A549 (cell line): ENCODE data around the gene PATJ.

Source experiments
- BHLHE40 ChIP-seq: IDR thresholded peaks from 2 replicates; pipeline ENCODE4 v1.6.1; 2012; ENCODE audit warnings: low read depth, low read length, inconsistent platforms
- CBX2 ChIP-seq: fragments of 200-600 bp; sonication (generic); IDR thresholded peaks from 2 replicates; pipeline ENCODE4 v1.6.1; 2016; ENCODE audit warnings: low read depth, mild to moderate bottlenecking, borderline replicate concordance
- CTCF ChIP-seq: fragments of >200 bp; sonication (Bioruptor Twin); formaldehyde crosslinking; IDR thresholded peaks from 3 replicates; pipeline ENCODE4 v1.5.1; 2016
- E2F6 ChIP-seq: IDR thresholded peaks from 2 replicates; pipeline ENCODE4 v1.6.1; 2012; ENCODE audit warnings: low read depth, borderline replicate concordance
- EP300 ChIP-seq, 2 experiments: fragments of >200 bp; sonication (Bioruptor Twin); formaldehyde crosslinking; IDR thresholded peaks; 2 replicates in 1 of 2; 3 replicates in 1 of 2; pipeline ENCODE4 v1.6.1; 2016 to 2017
- JUN ChIP-seq, 2 experiments: fragments of >200 bp; sonication (Bioruptor Twin); formaldehyde crosslinking; IDR thresholded peaks; 2 replicates in 1 of 2; 3 replicates in 1 of 2; pipeline ENCODE4 v1.6.1; 2016 to 2017
- POLR2A ChIP-seq: IDR thresholded peaks from 2 replicates; pipeline ENCODE4 v1.6.1; 2012; ENCODE audit warnings: mild to moderate bottlenecking, low read length
- RARB ChIP-seq: fragments of 250-450 bp; sonication (Bioruptor Pico); IDR thresholded peaks from 2 replicates; pipeline ENCODE4 v1.8.0; 2021; ENCODE audit warnings: mild to moderate bottlenecking, moderate library complexity
- RFX5 ChIP-seq: fragments of 450-650 bp; IDR thresholded peaks from 2 replicates; pipeline ENCODE4 v1.7.1; 2014; ENCODE audit warnings: antibody characterized with exemption, mild to moderate bottlenecking, moderate library complexity
- TF ChIP-seq, protein P1 (sequence below): fragments of 200-600 bp; sonication (generic); IDR thresholded peaks from 2 replicates; pipeline ENCODE4 v1.6.1; 2016; ENCODE audit warnings: antibody characterized with exemption, mild to moderate bottlenecking, moderate library complexity
- TF ChIP-seq, protein P2 (sequence below): IDR thresholded peaks from 2 replicates; pipeline ENCODE4 v1.6.1; 2012
- TF ChIP-seq, protein P3 (sequence below): fragments of 150-350 bp; IDR thresholded peaks from 2 replicates; pipeline ENCODE4 v1.6.1; 2014; ENCODE audit warnings: low read depth, mild to moderate bottlenecking, low read length

DNA sequence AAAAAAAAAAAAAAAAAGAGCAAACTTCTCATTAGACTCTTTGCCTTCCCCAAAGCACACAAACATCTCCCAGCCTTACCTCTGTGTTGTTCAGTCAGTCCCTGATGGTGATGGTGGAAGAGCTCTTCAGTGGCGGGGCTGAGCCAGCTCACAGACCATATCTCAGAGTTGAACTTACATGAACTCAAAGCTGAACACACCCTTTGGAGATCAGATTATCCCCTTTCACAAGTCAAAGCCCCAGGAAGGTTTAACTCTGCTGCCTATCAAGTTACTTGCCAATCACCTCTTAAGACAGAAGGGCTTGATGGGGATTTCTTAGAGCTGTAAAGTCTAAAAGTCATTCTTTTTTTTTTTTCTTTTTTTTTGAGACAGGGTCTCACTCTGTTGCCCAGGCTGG is 397.1 kb downstream of the PATJ start:
- TF ChIP-seq, protein P1, sequence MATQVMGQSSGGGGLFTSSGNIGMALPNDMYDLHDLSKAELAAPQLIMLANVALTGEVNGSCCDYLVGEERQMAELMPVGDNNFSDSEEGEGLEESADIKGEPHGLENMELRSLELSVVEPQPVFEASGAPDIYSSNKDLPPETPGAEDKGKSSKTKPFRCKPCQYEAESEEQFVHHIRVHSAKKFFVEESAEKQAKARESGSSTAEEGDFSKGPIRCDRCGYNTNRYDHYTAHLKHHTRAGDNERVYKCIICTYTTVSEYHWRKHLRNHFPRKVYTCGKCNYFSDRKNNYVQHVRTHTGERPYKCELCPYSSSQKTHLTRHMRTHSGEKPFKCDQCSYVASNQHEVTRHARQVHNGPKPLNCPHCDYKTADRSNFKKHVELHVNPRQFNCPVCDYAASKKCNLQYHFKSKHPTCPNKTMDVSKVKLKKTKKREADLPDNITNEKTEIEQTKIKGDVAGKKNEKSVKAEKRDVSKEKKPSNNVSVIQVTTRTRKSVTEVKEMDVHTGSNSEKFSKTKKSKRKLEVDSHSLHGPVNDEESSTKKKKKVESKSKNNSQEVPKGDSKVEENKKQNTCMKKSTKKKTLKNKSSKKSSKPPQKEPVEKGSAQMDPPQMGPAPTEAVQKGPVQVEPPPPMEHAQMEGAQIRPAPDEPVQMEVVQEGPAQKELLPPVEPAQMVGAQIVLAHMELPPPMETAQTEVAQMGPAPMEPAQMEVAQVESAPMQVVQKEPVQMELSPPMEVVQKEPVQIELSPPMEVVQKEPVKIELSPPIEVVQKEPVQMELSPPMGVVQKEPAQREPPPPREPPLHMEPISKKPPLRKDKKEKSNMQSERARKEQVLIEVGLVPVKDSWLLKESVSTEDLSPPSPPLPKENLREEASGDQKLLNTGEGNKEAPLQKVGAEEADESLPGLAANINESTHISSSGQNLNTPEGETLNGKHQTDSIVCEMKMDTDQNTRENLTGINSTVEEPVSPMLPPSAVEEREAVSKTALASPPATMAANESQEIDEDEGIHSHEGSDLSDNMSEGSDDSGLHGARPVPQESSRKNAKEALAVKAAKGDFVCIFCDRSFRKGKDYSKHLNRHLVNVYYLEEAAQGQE: no peak
- TF ChIP-seq BHLHE40 (no peak), CTCF (no peak), POLR2A (no peak), RARB (no peak), JUN (IDR thresholded peaks at IDR 0.05) (no peak), CBX2 (no peak), EP300 (IDR thresholded peaks at IDR 0.05) (no peak), RFX5 (no peak), E2F6 (no peak)
- TF ChIP-seq, protein P2, sequence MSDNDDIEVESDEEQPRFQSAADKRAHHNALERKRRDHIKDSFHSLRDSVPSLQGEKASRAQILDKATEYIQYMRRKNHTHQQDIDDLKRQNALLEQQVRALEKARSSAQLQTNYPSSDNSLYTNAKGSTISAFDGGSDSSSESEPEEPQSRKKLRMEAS: no peak
- TF ChIP-seq, protein P3, sequence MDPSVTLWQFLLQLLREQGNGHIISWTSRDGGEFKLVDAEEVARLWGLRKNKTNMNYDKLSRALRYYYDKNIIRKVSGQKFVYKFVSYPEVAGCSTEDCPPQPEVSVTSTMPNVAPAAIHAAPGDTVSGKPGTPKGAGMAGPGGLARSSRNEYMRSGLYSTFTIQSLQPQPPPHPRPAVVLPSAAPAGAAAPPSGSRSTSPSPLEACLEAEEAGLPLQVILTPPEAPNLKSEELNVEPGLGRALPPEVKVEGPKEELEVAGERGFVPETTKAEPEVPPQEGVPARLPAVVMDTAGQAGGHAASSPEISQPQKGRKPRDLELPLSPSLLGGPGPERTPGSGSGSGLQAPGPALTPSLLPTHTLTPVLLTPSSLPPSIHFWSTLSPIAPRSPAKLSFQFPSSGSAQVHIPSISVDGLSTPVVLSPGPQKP: no peak
